H9 (cell line): Measurements from ENCODE around the gene TMEM225B. TPM values are rescaled to one million over a fixed set of nuclear protein-coding genes. Genes with fewer than 3 reads are reported as not detected.

Experiments
- DNase-seq: peaks from one replicate; pipeline ENCODE4 v3.0.0-alpha.2; 2017
- H2AFZ ChIP-seq: one replicate; pipeline ENCODE4 v1.6.1; 2013; ENCODE audit warnings: mild to moderate bottlenecking, low read length, control low read depth, moderate library complexity
- H2AK5ac ChIP-seq: 2 replicates; pipeline ENCODE4 v1.6.1; 2013; ENCODE audit warnings: low read length, control low read depth, mixed read lengths; ENCODE audit not compliant: insufficient read length
- H2BK120ac ChIP-seq: one replicate; pipeline ENCODE4 v1.6.1; 2013; ENCODE audit warnings: low read depth, mild to moderate bottlenecking, low read length, control low read depth, inconsistent platforms; ENCODE audit not compliant: poor library complexity, severe bottlenecking
- H2BK12ac ChIP-seq: 2 replicates; pipeline ENCODE4 v1.6.1; 2013; ENCODE audit warnings: low read length, control low read depth, mixed read lengths, low read depth; ENCODE audit not compliant: insufficient read length
- H2BK15ac ChIP-seq: 2 replicates; pipeline ENCODE4 v1.6.1; 2013; ENCODE audit warnings: low read depth, low read length, control low read depth
- H2BK20ac ChIP-seq: one replicate; pipeline ENCODE4 v1.6.1; 2013; ENCODE audit warnings: low read depth, mild to moderate bottlenecking, low read length, control low read depth, inconsistent platforms; ENCODE audit not compliant: poor library complexity, severe bottlenecking
- H2BK5ac ChIP-seq: 2 replicates; pipeline ENCODE4 v1.6.1; 2013; ENCODE audit warnings: low read length, control low read depth, mixed read lengths; ENCODE audit not compliant: insufficient read length
- H3K14ac ChIP-seq: 2 replicates; pipeline ENCODE4 v1.6.1; 2013; ENCODE audit warnings: low read length, control low read depth; ENCODE audit not compliant: insufficient read depth
- H3K18ac ChIP-seq: 2 replicates; pipeline ENCODE4 v1.6.1; 2013; ENCODE audit warnings: low read depth, mild to moderate bottlenecking, mixed read lengths, low read length, control low read depth; ENCODE audit not compliant: insufficient read length
- H3K23ac ChIP-seq: 2 replicates; pipeline ENCODE4 v1.6.1; 2013; ENCODE audit warnings: low read length, control low read depth, mixed read lengths, low read depth; ENCODE audit not compliant: insufficient read length
- H3K23me2 ChIP-seq: 2 replicates; pipeline ENCODE4 v1.6.1; 2013; ENCODE audit warnings: low read depth, mild to moderate bottlenecking, mixed read lengths, low read length, control low read depth; ENCODE audit not compliant: insufficient read length, poor library complexity, severe bottlenecking
- H3K27ac ChIP-seq: 2 replicates; pipeline ENCODE4 v1.5.1; 2013; ENCODE audit warnings: low read length, control low read depth, mixed read lengths, low read depth; ENCODE audit not compliant: insufficient read length
- H3K27me3 ChIP-seq: 2 replicates; pipeline ENCODE4 v1.6.1; 2013; ENCODE audit warnings: low read length, control low read depth, inconsistent platforms; ENCODE audit not compliant: insufficient read depth
- H3K4ac ChIP-seq: 2 replicates; pipeline ENCODE4 v1.6.1; 2013; ENCODE audit warnings: low read depth, mild to moderate bottlenecking, control low read depth, inconsistent platforms, low read length, moderate library complexity
- H3K4me1 ChIP-seq: 2 replicates; pipeline ENCODE4 v1.6.1; 2013; ENCODE audit warnings: low read length, control low read depth, inconsistent platforms; ENCODE audit not compliant: insufficient read depth
- H3K4me2 ChIP-seq: 2 replicates; pipeline ENCODE4 v1.6.1; 2013; ENCODE audit warnings: low read length, control low read depth, mixed read lengths; ENCODE audit not compliant: insufficient read length, insufficient read depth
- H3K56ac ChIP-seq: 2 replicates; pipeline ENCODE4 v1.6.1; 2013; ENCODE audit warnings: low read depth, mild to moderate bottlenecking, mixed read lengths, low read length, control low read depth; ENCODE audit not compliant: insufficient read length
- H3K79me1 ChIP-seq: 2 replicates; pipeline ENCODE4 v1.6.1; 2013; ENCODE audit warnings: low read depth, mild to moderate bottlenecking, moderate library complexity, low read length, control low read depth, inconsistent platforms; ENCODE audit not compliant: insufficient read depth, poor library complexity, severe bottlenecking
- H3K79me2 ChIP-seq: 2 replicates; pipeline ENCODE4 v1.6.1; 2013; ENCODE audit warnings: low read length, control low read depth, inconsistent platforms; ENCODE audit not compliant: insufficient read depth
- H3K9ac ChIP-seq: 2 replicates; pipeline ENCODE4 v1.6.1; 2013; ENCODE audit warnings: low read length, control low read depth, mixed read lengths; ENCODE audit not compliant: insufficient read length; ENCODE audit errors: extremely low read depth
- H3K9me3 ChIP-seq: one replicate; pipeline ENCODE4 v1.6.1; 2013; ENCODE audit warnings: low read depth, low read length, inconsistent platforms; ENCODE audit not compliant: control insufficient read depth
- H3T11ph ChIP-seq: one replicate; pipeline ENCODE4 v1.6.1; 2013; ENCODE audit warnings: mild to moderate bottlenecking, low read length, control low read depth, inconsistent platforms
- H4K20me1 ChIP-seq: one replicate; pipeline ENCODE4 v1.6.1; 2013; ENCODE audit not compliant: control insufficient read depth, insufficient read length, insufficient read depth
- H4K5ac ChIP-seq: 2 replicates; pipeline ENCODE4 v1.6.1; 2013; ENCODE audit warnings: low read depth, mild to moderate bottlenecking, mixed read lengths, low read length, control low read depth; ENCODE audit not compliant: insufficient read length
- H4K8ac ChIP-seq: replicated peaks from 2 replicates; pipeline ENCODE4 v1.6.1; 2013; ENCODE audit warnings: low read length, control low read depth, mixed read lengths, low read depth; ENCODE audit not compliant: insufficient read length
- H4K91ac ChIP-seq: 2 replicates; pipeline ENCODE4 v1.6.1; 2013; ENCODE audit warnings: low read depth, mild to moderate bottlenecking, moderate library complexity, mixed read lengths, low read length, control low read depth; ENCODE audit not compliant: insufficient read length
- H3K27ac Mint-ChIP-seq, 3 experiments: 2 replicates in 2 of 3; 3 replicates in 1 of 3; pipeline ENCODE4 v1.8.0; 2020 to 2021; ENCODE audit warnings: mixed read lengths in 3 of 3, mild to moderate bottlenecking in 1 of 3, moderate library complexity in 1 of 3
- H3K27me3 Mint-ChIP-seq: 2 replicates; pipeline ENCODE4 v1.8.0; 2021; ENCODE audit warnings: low read depth, mild to moderate bottlenecking, moderate library complexity, mixed read lengths
- H3K36me3 Mint-ChIP-seq, 3 experiments: 2 replicates in 2 of 3; 3 replicates in 1 of 3; pipeline ENCODE4 v1.8.0; 2020 to 2021; ENCODE audit warnings: low read depth in 3 of 3, mixed read lengths in 3 of 3; ENCODE audit not compliant: insufficient read depth in 1 of 3
- H3K4me1 Mint-ChIP-seq, 2 experiments: 2 replicates each; pipeline ENCODE4 v1.8.0; 2020; ENCODE audit warnings: mixed read lengths in 2 of 2
- H3K4me3 Mint-ChIP-seq, 2 experiments: 2 replicates in 1 of 2; 3 replicates in 1 of 2; pipeline ENCODE4 v1.8.0; 2020 to 2021; ENCODE audit warnings: mild to moderate bottlenecking in 2 of 2, mixed read lengths in 2 of 2, moderate library complexity in 1 of 2
- H3K9me3 Mint-ChIP-seq, 2 experiments: 2 replicates in 1 of 2; 3 replicates in 1 of 2; pipeline ENCODE4 v1.8.0; 2020; ENCODE audit warnings: mild to moderate bottlenecking in 2 of 2, mixed read lengths in 2 of 2, moderate library complexity in 1 of 2
- WGBS: extraction: QIAGEN DNeasy Blood & Tissue Kit; methylation state at CpG from one replicate; pipeline ENCODE4 v1.1.7; 2013; ENCODE audit warnings: missing lambda C conversion rate, low lambda C conversion rate, mixed read lengths; ENCODE audit not compliant: insufficient read length; ENCODE audit errors: extremely low coverage; 5-methylcytosine and 5-hydroxymethylcytosine counted together
- total RNA-seq: library from RNA; stranded (reverse); gene quantifications from 2 replicates; pipeline ENCODE4 v1.2.1, GENCODE V29; 2021
- TF ChIP-seq, protein P1 (sequence below): fragments of 200-600 bp; sonication (generic); conservative IDR thresholded peaks from 3 replicates; pipeline ENCODE4 v1.8.0; 2021; ENCODE audit warnings: antibody characterized with exemption, mild to moderate bottlenecking

Gene TMEM225B
- total RNA-seq, 1 experiment from 2014 or later = not detected

DNA sequence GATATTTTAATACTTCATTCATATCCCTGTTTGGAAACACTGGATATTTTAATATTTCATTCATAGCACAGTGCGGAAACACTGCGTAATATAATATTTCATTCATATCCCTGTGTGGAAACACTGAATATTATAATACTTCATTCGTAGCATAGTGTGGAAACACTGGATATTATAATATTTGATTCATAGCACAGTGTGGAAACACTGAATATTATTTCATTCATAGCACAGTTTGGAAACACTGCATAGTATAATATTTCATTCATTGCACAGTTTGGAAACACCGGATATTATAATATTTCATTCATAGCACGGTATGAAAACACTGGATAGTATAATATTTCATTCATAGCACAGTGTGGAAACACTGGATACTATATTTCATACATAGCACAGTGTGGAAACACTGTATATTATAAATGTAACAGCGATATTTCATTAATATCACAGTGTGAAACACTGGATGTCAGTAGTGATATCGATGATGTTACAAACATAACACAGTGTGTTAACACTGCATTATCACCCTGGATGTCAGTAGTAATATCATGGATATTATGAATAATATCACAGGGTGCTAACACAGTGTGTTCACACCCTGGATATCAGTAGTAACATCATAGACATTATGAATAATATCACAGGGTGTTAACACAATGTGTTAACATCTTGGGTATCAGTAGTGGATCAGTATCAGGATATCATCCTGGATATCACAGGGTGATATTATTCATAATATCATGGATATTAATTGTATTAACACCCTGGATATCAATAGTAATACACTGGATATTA, 2.9 kb upstream of the TMEM225B start:
- no peaks in the 10 kb centered on the region for H3K27me3 ChIP-seq
- no peak overlapping the region for H4K5ac ChIP-seq
- no peak overlapping the region for H2AK5ac ChIP-seq
- Mint-ChIP-seq H3K27ac (no peak overlapping the region), H3K27me3 (peaks cover 2% of the 10 kb centered on the region; the same call in 1 of the 2 replicates), H3K9me3 (no peaks in the 10 kb centered on the region; a peak in 1 of 5 replicates), H3K36me3 (no peaks in the 10 kb centered on the region), H3K4me3 (no peak overlapping the region), H3K4me1 (no peaks in the 10 kb centered on the region)
- H3K14ac ChIP-seq = no peak overlapping the region
- no peak overlapping the region for H4K91ac ChIP-seq
- no peak overlapping the region for H2BK120ac ChIP-seq
- no peaks in the 10 kb centered on the region for H3K4me1 ChIP-seq
- H2AFZ ChIP-seq = no peak overlapping the region
- TF ChIP-seq, protein P1, sequence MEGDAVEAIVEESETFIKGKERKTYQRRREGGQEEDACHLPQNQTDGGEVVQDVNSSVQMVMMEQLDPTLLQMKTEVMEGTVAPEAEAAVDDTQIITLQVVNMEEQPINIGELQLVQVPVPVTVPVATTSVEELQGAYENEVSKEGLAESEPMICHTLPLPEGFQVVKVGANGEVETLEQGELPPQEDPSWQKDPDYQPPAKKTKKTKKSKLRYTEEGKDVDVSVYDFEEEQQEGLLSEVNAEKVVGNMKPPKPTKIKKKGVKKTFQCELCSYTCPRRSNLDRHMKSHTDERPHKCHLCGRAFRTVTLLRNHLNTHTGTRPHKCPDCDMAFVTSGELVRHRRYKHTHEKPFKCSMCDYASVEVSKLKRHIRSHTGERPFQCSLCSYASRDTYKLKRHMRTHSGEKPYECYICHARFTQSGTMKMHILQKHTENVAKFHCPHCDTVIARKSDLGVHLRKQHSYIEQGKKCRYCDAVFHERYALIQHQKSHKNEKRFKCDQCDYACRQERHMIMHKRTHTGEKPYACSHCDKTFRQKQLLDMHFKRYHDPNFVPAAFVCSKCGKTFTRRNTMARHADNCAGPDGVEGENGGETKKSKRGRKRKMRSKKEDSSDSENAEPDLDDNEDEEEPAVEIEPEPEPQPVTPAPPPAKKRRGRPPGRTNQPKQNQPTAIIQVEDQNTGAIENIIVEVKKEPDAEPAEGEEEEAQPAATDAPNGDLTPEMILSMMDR = no peak
- H3K27ac ChIP-seq = no peak overlapping the region
- no peaks in the 10 kb centered on the region for H3K23me2 ChIP-seq
- no peak overlapping the region for H3K56ac ChIP-seq
- no peak overlapping the region for H2BK12ac ChIP-seq
- H3T11ph ChIP-seq = no peak overlapping the region
- H4K20me1 ChIP-seq = no peaks in the 10 kb centered on the region
- no peak overlapping the region for H3K4me2 ChIP-seq
- H3K9ac ChIP-seq = no peak overlapping the region
- no peak overlapping the region for H2BK20ac ChIP-seq
- H3K79me2 ChIP-seq = no peaks in the 10 kb centered on the region
- no peak overlapping the region for H2BK5ac ChIP-seq
- H3K4ac ChIP-seq = no peak overlapping the region
- H3K23ac ChIP-seq = no peak overlapping the region
- WGBS = no CpG with 5 or more reads among the region's 7 CpGs
- no peaks in the 10 kb centered on the region for H3K9me3 ChIP-seq
- H2BK15ac ChIP-seq = no peak overlapping the region
- H3K18ac ChIP-seq = no peak overlapping the region
- no peak overlapping the region for H4K8ac ChIP-seq
- no peak for DNase-seq
- no peaks in the 10 kb centered on the region for H3K79me1 ChIP-seq
